KMS-11 (cell line): ENCODE results near the gene MYO5C.
"Not testable (repeated sequence)": the region's sequence is repeated elsewhere in the genome, so short reads cannot be mapped to it uniquely, and the experiment has no call there.

ENCODE experiments used
- H2AFZ ChIP-seq: fragments of 200-600 bp; sonication (generic); 2 replicates; pipeline ENCODE4 v1.6.1; 2016; ENCODE audit warnings: antibody characterized with exemption, mixed run types, low read depth
- H3K27ac ChIP-seq: fragments of 200-600 bp; sonication (generic); 2 replicates; pipeline ENCODE4 v1.6.1; 2016; ENCODE audit warnings: mild to moderate bottlenecking, mixed run types
- H3K27me3 ChIP-seq: fragments of 200-600 bp; sonication (generic); 2 replicates; pipeline ENCODE4 v1.6.1; 2017; ENCODE audit warnings: mild to moderate bottlenecking, low read depth, mixed run types, moderate library complexity; ENCODE audit not compliant: insufficient read depth
- H3K36me3 ChIP-seq: fragments of 200-600 bp; sonication (generic); 2 replicates; pipeline ENCODE4 v1.6.1; 2017; ENCODE audit warnings: mild to moderate bottlenecking, mixed run types; ENCODE audit not compliant: insufficient read depth
- H3K4me1 ChIP-seq: fragments of 200-600 bp; sonication (generic); 2 replicates; pipeline ENCODE4 v1.6.1; 2016; ENCODE audit warnings: mild to moderate bottlenecking, low read depth, mixed run types; ENCODE audit not compliant: poor library complexity, severe bottlenecking
- H3K4me2 ChIP-seq: fragments of 200-600 bp; sonication (generic); 2 replicates; pipeline ENCODE4 v1.7.0; 2016; ENCODE audit warnings: mild to moderate bottlenecking, mixed run types
- H3K4me3 ChIP-seq: fragments of 200-600 bp; sonication (generic); IDR thresholded peaks from 2 replicates; pipeline ENCODE4 v1.6.1; 2017; ENCODE audit warnings: low read depth, low read length, mixed read lengths; ENCODE audit not compliant: insufficient read depth
- H3K79me2 ChIP-seq: fragments of 200-600 bp; sonication (generic); 2 replicates; pipeline ENCODE4 v1.6.1; 2016; ENCODE audit warnings: low read depth, mixed run types; ENCODE audit not compliant: insufficient read depth
- H3K9ac ChIP-seq: fragments of 200-600 bp; sonication (generic); 2 replicates; pipeline ENCODE4 v1.6.1; 2016; ENCODE audit warnings: mild to moderate bottlenecking, mixed run types
- H4K20me1 ChIP-seq: fragments of 200-600 bp; sonication (generic); 2 replicates; pipeline ENCODE4 v1.6.1; 2016; ENCODE audit warnings: mild to moderate bottlenecking, mixed run types; ENCODE audit not compliant: insufficient read depth
- CTCF ChIP-seq: fragments of 200-600 bp; sonication (generic); conservative IDR thresholded peaks from 2 replicates; pipeline ENCODE4 v1.6.1; 2017; ENCODE audit warnings: low read depth, mild to moderate bottlenecking, antibody characterized with exemption, low read length, moderate library complexity, mixed read lengths

Gene MYO5C

GRCh38 chr15:52178765-52179164 is 116.8 kb downstream of the MYO5C start:
- no peak overlapping the region for H3K4me3 ChIP-seq
- 0 out of 2 replicates have a peak overlapping the region, but pooled peaks have one; percentile 53 for H3K27ac ChIP-seq
- peak overlapping the region; percentile 82; the same call in 1 of the 2 replicates for H3K9ac ChIP-seq
- peak overlapping the region; percentile 83 for H3K4me2 ChIP-seq
- H4K20me1 ChIP-seq = no peaks in the 10 kb centered on the region
- H3K36me3 ChIP-seq = no peaks in the 10 kb centered on the region
- no peak for TF ChIP-seq CTCF
- peak overlapping the region; percentile 97 for H2AFZ ChIP-seq
- H3K27me3 ChIP-seq = no peaks in the 10 kb centered on the region
- peaks cover 18% of the 10 kb centered on the region for H3K4me1 ChIP-seq
- peaks cover 9% of the 10 kb centered on the region; the same call in 1 of the 2 replicates for H3K79me2 ChIP-seq

GRCh38 chr15:52172869-52173268 is 122.7 kb downstream of the MYO5C start:
- Histone ChIP-seq H3K27me3 (no peaks in the 10 kb centered on the region), H2AFZ (no peak overlapping the region), H4K20me1 (no peaks in the 10 kb centered on the region), H3K27ac (no peak overlapping the region), H3K79me2 (0 out of 2 replicates have a peak, but pooled peaks cover under 1% of the 10 kb centered on the region), H3K4me3 (no peak overlapping the region), H3K4me2 (no peak overlapping the region), H3K4me1 (peaks cover 3% of the 10 kb centered on the region), H3K36me3 (no peaks in the 10 kb centered on the region), H3K9ac (no peak overlapping the region)
- no peak for TF ChIP-seq CTCF

- H3K27ac ChIP-seq = no peak overlapping the region
- no peak overlapping the region for H2AFZ ChIP-seq
- H3K79me2 ChIP-seq = no peaks in the 10 kb centered on the region
- no peak overlapping the region for H3K4me2 ChIP-seq
- no peak overlapping the region for H3K9ac ChIP-seq
- no peak overlapping the region for H3K4me3 ChIP-seq
- H4K20me1 ChIP-seq = no peaks in the 10 kb centered on the region
- H3K36me3 ChIP-seq = no peaks in the 10 kb centered on the region
- no peaks in the 10 kb centered on the region for H3K4me1 ChIP-seq
- H3K27me3 ChIP-seq = no peaks in the 10 kb centered on the region
- no peak for TF ChIP-seq CTCF
Observed at GRCh38 chr15:52171807-52172206, 123.8 kb downstream of the MYO5C start.

- Histone ChIP-seq H3K27ac (no peak overlapping the region), H3K27me3 (no peaks in the 10 kb centered on the region), H3K4me3 (no peak overlapping the region), H3K9ac (no peak overlapping the region), H3K79me2 (no peaks in the 10 kb centered on the region), H2AFZ (no peak overlapping the region), H3K36me3 (no peaks in the 10 kb centered on the region), H3K4me1 (no peaks in the 10 kb centered on the region), H3K4me2 (no peak overlapping the region), H4K20me1 (no peaks in the 10 kb centered on the region)
- no peak for TF ChIP-seq CTCF
Observed at GRCh38 chr15:52171386-52171785, 124.2 kb downstream of the MYO5C start.

GRCh38 chr15:52170199-52170598 is 125.4 kb downstream of the MYO5C start:
- H4K20me1 ChIP-seq, H3K4me1 ChIP-seq, H3K4me2 ChIP-seq, H3K27ac ChIP-seq, H2AFZ ChIP-seq, H3K27me3 ChIP-seq, H3K36me3 ChIP-seq, H3K9ac ChIP-seq, H3K4me3 ChIP-seq, H3K79me2 ChIP-seq: not testable (repeated sequence)

GRCh38 chr15:52165494-52166131 is 130.0 kb downstream of the MYO5C start:
- H3K4me3 ChIP-seq, H3K4me2 ChIP-seq, H3K9ac ChIP-seq, H3K4me1 ChIP-seq, H2AFZ ChIP-seq, H4K20me1 ChIP-seq, H3K27me3 ChIP-seq, H3K27ac ChIP-seq, H3K36me3 ChIP-seq, H3K79me2 ChIP-seq: not testable (repeated sequence)
